Ovary (tissue), 3 donors: ENCODE results near the gene KRTAP15-1.

Experiments used
- EP300 ChIP-seq: sonication (generic); formaldehyde crosslinking; IDR thresholded peaks from one replicate; pipeline ENCODE4 v1.6.1; 2017; ENCODE audit warnings: antibody characterized with exemption
- POLR2A ChIP-seq: fragments of 450-650 bp; IDR thresholded peaks from one replicate; pipeline ENCODE4 v1.6.1; 2017; ENCODE audit warnings: antibody characterized with exemption, mild to moderate bottlenecking, moderate library complexity
- TF ChIP-seq, protein P1 (sequence below), 3 donors: fragments of 450-650 bp in 2 of 3; fragments of 200-600 bp in 1 of 3; IDR thresholded peaks; one replicate each; pipeline versions ENCODE4 v1.5.1 to v1.8.0; 2016 to 2022; ENCODE audit warnings: antibody characterized with exemption in 3 of 3, mild to moderate bottlenecking in 1 of 3
- donor health status: DM: no; HTN: no; CAD: no.

DNA sequence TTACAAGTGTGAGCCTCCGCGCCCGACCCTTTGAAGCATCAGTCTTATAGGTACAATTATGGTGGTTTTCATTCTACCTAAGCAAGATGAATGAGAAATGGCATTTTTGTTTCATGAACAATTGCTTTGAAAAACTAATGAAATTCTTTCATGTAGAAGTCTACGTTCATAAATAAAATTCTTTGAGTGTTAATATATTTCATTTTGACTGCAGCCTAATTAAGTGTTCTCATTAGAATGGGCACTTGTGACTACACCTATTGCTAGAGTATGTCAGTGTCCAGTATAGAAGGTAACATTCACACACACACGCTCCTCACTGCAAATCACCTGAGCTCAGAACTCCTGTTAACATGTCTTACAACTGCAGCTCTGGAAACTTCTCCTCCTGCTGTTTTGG is at the start of gene KRTAP15-1:
- TF ChIP-seq, protein P1, sequence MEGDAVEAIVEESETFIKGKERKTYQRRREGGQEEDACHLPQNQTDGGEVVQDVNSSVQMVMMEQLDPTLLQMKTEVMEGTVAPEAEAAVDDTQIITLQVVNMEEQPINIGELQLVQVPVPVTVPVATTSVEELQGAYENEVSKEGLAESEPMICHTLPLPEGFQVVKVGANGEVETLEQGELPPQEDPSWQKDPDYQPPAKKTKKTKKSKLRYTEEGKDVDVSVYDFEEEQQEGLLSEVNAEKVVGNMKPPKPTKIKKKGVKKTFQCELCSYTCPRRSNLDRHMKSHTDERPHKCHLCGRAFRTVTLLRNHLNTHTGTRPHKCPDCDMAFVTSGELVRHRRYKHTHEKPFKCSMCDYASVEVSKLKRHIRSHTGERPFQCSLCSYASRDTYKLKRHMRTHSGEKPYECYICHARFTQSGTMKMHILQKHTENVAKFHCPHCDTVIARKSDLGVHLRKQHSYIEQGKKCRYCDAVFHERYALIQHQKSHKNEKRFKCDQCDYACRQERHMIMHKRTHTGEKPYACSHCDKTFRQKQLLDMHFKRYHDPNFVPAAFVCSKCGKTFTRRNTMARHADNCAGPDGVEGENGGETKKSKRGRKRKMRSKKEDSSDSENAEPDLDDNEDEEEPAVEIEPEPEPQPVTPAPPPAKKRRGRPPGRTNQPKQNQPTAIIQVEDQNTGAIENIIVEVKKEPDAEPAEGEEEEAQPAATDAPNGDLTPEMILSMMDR (IDR thresholded peaks at IDR 0.05) = no peak
- TF ChIP-seq EP300 (no peak), POLR2A (no peak)
